ENCODE measurements around the gene TMEM208.
A peak's percentile ranks its signal among the peaks of the same experiment; 100 is the strongest.

Gene TMEM208

DNA sequence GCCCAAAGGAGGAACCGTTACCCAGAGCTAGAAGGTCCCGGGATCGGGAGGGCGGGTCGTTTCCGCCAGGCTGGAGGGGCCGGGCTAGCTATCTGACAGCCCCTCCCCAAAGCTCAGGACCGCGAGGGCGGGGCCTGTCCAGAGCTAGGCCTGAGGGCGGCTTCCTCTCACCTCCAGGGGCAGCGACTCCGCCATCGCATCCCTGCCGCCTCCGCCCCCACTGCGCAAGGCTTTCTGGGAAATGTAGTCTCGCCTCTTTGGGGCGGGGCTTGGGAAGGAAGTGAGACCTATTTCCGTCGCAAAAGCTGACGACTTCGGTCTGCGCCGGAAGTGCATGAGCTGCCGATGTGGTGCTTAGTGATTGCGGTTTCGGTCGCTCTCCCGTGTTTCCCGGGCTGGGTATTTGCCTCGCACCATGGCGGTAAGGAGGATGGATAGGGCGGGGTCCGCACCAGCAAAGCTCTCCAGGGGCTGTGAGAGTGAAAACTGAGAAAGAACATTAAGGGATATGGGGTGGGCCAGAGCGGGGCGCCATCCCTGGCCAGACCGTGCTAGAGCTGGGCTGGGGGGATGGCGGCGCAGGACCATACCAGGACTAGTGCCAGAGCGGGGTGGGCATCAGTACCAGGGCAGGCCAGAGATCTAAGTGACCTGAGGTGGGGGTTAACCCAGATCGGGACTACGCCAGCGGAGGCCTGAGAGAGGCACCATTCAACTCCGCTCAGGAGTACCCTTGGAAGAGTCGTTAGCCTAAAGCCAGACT is at the start of gene TMEM208:
Gene TMEM208, plus strand, starts transcription at position 327 of the 763 bp plus-strand sequence. Its CDS starts 89 bp downstream, at position 416.
- peak; percentile 98 for DNase-seq (ENCODE audit: low spot score)

DNA sequence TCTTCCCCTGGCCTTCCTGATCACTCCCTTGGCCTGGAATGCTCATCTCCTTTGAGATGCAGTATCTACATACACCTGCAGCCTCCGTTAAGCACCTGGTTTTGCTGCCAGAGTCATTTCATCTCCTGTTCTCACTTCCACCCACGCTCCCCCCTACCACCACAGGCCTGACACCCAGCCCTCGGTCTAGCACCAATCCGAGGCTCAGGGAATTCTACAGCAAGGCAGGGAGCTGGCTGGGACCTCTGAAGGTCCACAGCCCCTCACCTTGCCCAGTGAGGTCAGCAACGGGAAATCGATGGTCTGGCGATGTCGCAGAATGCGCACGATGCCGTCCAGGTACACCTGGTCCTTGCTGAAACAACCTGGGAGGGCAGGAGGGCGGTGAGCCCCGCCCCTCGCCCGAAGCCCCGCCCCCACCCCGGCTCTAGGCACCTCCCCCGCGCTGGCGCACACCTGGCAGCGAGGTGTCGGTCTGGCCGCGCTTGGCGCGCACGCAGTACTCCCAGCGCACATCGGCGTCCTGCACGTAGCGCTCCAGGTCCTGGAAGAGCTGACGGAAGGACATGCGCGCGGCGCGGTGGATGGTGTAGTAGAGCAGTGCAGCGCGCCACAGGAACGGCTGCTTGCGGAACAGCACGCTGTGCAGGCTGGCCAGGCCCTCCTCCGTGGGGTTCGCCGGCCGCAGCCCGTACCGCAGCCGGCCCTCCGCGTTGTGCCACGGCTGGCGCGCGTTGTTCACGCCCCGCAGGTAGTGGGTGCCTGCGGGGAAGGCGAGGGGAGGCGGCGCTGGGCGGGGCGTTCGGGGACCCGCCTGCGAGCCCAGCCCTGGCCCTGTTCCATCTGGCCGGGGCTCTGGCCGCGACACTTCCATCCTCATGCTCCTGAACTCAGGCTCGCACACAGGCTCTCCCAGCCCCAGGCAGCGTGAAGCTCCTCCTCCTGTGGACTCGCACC is 48.9 kb upstream of the TMEM208 start:
- DNase-seq (ENCODE audit: low spot score): no peak

DNA sequence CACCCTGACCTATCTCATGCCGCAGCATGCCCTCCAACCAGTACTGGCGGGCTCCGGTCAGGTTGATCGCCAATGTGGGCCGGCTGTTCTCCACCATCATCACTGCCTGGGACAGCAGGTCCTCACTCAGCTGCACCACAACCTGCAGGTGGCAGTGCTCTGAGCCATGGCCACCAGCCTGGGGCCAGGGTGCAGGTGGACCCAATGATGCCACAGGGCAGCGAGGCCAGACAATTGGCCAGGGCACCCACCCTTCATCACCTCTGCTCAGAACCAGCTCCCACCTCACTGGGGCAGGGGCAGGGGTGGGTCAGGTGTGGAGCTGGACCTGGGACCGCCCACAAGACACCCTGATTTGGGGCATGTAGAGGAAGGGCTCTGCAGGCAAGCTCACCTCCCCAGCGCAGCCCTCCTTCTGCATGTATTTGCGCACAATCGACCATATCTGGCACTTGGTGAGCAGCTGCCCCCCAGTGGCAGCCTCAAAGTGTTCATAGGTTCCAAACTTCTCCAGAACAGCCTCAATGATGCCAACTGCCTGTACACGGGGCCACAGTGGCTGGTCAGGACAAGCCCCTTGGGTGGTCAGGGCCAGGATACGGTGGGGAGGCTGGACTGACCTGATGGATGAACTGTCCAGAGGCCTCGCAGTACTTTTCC is 47.4 kb upstream of the TMEM208 start:
- no peak for DNase-seq (ENCODE audit: low spot score)

DNA sequence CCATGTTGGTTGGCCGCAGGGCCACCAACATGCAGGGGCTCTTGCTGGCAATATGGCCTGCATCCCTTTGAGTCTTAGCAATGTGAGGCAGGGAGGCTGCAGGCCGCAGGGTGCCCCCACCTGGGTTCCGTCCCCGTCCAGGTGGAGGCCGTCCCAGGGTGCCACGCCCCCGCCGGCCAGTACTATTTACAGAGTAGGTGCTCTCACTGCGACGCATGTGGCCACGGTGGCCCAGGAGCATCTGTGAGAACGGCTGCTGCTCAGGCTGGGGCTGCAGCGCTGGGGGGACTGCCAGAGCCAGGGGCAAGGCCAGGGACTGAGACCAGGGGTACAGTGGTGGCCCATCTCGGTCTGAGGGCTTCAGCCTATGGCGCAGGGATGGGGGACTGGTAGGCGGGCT is 46.8 kb upstream of the TMEM208 start:
- DNase-seq (ENCODE audit: low spot score): no peak

GRCh38 chr16:67181346-67181745 is 45.6 kb upstream of the TMEM208 start:
- DNase-seq (ENCODE audit: low spot score): no peak

DNA sequence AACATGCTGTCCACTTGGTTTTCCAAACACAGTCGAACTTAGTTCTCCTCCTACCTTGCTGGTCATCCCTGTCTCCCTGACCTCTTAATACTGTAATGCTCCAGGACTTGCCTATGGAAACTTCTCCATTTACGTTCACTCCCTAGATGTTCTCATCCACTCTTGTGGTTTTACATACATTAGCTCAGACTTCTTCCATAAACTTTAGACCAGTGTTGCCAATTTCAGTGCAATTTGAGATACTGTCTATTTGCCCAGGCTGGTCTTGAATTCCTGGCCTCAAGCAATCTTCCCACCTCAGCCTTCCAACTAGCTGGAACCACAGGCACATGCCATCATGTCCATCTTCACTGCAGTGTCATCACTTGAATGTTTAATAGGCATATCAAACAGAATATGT is 44.6 kb upstream of the TMEM208 start:
- no peak for DNase-seq (ENCODE audit: low spot score)

- DNase-seq (ENCODE audit: low spot score): no peak
Observed at GRCh38 chr16:67183284-67183626, 43.7 kb upstream of the TMEM208 start.

GRCh38 chr16:67183627-67184452 is 43.1 kb upstream of the TMEM208 start, which contains the start of gene MATCAP1:
TSS of gene MATCAP1 (minus strand) at chr16:67183963. CDS start at chr16:67180610, 3,353 bp downstream.
- DNase-seq (ENCODE audit: low spot score): peak; percentile 97

- DNase-seq (ENCODE audit: low spot score): no peak
Observed at GRCh38 chr16:67184453-67184994, 42.4 kb upstream of the TMEM208 start.

- DNase-seq (ENCODE audit: low spot score): peak; percentile 93
Observed at GRCh38 chr16:67184995-67185650, 41.8 kb upstream of the TMEM208 start.

DNA sequence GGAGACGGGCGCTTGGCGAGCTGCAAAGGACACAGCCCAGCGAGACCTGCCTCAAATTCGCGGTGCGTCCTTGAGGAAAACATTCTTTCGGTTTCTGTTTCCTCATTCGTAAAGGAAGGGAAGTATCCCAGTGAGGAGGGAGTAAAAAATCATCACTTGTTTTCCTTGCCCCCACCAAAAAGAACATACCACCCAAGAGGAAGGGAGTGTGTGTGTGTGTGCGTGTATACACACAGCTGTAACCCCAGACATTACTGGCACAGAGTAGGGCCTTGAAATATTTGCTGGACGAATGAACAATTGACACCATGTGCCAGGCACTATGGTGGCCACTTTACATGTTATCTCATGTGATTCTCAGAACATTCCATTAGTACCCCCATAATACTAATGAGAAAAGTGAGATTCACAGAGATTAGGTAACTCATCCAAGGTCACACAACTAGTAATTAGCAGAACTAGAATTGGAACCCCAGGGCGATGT is 41.2 kb upstream of the TMEM208 start:
- DNase-seq (ENCODE audit: low spot score): no peak

DNA sequence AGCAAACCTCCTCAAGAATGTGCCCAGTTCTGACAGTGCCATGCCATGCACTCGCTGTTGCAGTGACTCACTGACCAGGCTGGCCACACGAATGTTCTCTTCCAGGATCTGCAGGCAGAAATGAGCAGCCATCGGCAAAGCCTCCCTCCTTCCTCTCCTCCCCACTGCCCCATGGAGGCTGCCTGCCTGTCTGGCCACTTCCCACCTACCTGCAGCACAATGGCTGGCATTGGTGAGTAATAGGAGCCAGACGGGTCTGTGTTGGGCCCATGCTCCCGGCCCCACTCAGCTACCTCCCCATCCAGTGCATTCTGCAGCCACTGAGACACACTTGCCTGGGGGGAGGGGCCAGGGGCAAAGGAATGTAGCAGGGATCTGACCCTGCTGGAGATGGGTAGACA is 40.4 kb upstream of the TMEM208 start:
- no peak for DNase-seq (ENCODE audit: low spot score)

GRCh38 chr16:67187175-67187890 is 39.6 kb upstream of the TMEM208 start:
- DNase-seq (ENCODE audit: low spot score): no peak

- no peak for DNase-seq (ENCODE audit: low spot score)
Observed at GRCh38 chr16:67188323-67188722, 38.6 kb upstream of the TMEM208 start.

DNA sequence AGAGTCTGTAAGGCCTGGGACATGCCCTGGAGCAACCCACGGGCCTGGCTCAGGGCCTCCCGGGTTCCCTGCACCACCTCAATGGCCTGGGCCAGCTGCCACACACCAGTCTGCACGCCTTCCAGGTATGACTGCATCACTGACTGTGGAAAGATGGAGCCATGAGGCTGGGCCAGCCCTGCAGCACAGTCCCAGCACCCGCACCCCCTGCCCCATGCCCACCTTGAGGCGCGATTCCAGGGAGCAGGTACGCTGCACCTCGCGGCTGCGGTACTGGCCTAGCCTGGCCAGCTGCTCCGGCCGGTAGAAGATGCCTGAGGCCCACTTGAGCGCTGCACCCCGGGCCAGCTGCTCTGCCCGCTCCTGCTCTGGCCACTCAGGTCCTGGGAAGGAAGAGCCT is 38.1 kb upstream of the TMEM208 start:
- DNase-seq (ENCODE audit: low spot score): no peak

DNA sequence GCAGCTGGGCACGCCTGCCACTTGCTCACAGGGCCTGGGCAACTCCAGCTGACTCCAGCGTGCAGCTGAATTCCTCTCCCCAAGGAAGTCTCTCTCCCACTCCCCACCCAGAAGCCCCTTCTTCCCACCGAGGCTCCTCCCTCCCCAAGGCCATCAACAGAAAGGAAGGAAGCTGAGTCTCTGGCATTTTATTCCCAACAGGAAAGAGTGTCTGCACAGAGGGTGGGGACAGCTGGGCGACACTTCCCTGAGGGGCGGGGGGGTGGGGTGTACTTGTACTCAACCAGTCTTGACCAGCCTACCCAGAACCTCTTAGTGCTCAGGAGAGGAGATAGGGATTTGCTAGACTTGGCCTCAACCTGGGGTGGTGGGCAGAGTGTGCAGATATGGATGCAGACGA is 36.9 kb upstream of the TMEM208 start, which contains the start of gene EXOC3L1:
Gene EXOC3L1, minus strand, starts transcription at position 96 of the 400 bp plus-strand sequence. CDS start 460 bp downstream, outside the sequence.
- no peak for DNase-seq (ENCODE audit: low spot score)

DNA sequence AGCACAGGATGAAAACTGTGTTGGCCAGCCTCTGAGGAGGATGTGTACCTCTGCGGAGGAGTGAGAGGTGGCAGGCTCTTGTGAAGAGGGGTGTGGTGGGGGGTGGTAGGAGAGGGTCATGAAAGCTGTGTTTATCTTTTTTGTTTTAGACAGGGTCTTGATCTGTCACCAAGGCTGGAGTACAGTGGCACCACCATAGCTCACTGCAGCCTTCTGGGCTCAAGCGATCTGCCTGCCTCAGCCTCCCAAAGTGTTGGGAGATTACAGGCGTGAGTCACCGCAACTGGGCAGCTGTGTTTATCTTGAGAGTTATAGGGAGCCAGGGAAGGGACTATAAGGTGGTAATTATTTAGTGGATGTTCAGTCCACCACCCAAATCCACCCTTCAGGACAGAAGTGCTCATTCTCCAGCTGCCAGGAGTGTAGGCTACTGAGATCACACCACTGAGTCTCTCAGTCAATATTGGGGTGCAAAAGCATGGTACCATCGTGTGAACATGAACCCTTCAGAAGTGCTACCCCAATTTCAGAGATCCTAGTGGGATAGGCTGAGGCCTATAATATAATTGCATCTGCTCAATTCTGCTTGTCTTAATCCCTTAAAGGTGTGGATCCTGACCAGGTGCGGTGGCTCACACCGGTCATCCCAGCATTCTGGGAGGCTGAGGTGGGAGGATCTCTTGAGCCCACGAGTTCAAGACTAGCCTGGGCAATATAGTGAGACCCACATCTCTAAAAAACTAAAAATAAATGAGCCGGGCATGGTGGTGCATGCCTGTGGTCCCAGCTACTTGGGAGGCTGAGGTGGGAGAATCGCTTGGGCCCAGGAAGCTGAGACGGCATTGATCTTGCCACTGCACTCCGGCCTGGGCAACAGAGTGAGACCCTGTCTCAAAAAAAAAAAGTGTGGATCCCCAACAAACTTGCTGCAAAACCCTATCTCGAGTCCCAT is 36.2 kb upstream of the TMEM208 start:
- no peak for DNase-seq (ENCODE audit: low spot score)

- DNase-seq (ENCODE audit: low spot score): no peak
Observed at GRCh38 chr16:67191411-67191994, 35.4 kb upstream of the TMEM208 start.
